ENCODE results near the gene PCSK6.

Gene PCSK6

DNA sequence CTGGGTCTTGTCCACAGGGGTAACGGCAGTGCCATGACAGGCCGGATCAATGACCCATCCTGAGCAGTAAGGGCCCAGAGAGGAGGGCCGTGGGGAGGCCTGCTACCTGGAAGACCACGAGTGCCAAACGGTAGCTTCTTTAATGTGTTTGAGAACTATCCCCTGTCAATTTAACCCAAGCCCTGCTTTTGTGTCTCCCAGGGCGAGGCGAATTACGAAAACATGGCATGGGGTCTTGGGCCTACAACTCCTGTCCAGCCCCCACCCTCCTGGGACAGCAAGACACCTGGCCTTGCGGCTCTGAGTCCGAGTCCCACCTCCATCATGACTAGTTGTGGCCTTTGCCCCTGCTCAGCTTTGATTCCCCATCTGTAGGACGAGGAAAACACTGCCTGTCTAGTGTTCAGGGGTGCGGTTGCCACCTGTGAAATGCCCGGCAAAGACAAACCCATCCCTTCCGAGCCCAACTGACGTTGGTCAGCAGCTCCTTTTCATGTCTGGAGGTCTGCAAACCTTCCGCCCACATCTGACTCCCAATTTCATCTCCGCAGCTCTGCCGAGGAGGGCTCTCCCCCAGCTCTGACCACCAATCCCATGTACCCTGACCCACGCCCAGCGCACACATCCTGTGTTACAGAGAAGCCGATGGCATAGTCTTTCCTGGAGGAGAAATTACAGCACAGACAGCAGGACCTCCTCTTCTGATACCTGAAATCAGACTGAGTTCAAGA lies 165.5 kb downstream of the PCSK6 start:
- Histone ChIP-seq H3K4me3 (ENCODE audit: low read length in 2 of 2) (no peak overlapping the region), H3K9me3 (ENCODE audit: control insufficient read depth in 2 of 2, low read length in 2 of 2) (no peaks in the 10 kb centered on the region), H3K4me1 (ENCODE audit: control insufficient read depth in 2 of 2, insufficient read depth in 2 of 2, low read length in 2 of 2) (peaks cover 3 to 9% of the 10 kb centered on the region in 2 donors), H3K36me3 (ENCODE audit: control insufficient read depth in 2 of 2, insufficient read depth in 2 of 2, low read length in 2 of 2) (peaks cover 0 to 13% of the 10 kb centered on the region in 2 donors), H3K9ac (ENCODE audit: low read depth in 1 of 2, low read length in 2 of 2) (no peak overlapping the region), H3K27me3 (ENCODE audit: control insufficient read depth in 2 of 2, insufficient read depth in 2 of 2, low read length in 2 of 2) (no peaks in the 10 kb centered on the region), H3K27ac (ENCODE audit: low read depth in 2 of 2, low read length in 2 of 2) (no peak overlapping the region)

DNA sequence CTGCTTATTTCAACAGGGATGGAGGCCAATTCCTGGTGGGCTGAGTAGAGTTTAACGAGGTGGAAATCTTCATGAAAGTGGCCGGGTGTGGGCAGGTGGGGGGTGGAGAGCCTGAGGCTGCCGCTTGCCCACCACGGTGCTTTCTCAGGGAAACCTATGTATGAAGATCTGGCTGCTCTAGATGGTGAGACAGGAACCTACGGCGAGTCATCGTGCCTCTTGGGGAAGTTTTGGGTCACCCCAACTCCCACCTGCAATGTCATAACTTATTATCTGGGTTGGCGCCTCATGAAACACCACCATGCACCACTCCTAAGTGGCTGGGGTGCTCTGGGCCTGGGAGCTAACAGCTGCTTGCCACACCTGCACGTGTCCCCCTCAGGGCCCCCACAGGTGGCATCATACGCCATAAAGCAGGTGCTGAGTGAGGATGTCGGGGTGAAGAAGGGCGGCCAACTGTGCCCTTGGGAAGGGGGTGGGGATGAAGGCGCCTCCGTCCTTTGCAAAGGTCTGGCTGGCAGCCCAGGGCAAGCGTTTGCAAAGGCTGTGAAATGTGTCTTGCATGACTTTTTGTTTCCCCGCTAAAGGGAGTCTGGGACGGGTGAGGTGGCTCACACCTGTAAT lies 166.5 kb downstream of the PCSK6 start:
- Histone ChIP-seq H3K4me3 (ENCODE audit: low read length in 2 of 2) (no peak overlapping the region), H3K27me3 (ENCODE audit: control insufficient read depth in 2 of 2, insufficient read depth in 2 of 2, low read length in 2 of 2) (no peaks in the 10 kb centered on the region), H3K9ac (ENCODE audit: low read depth in 1 of 2, low read length in 2 of 2) (no peak overlapping the region), H3K36me3 (ENCODE audit: control insufficient read depth in 2 of 2, insufficient read depth in 2 of 2, low read length in 2 of 2) (peaks cover 0 to 6% of the 10 kb centered on the region in 2 donors), H3K9me3 (ENCODE audit: control insufficient read depth in 2 of 2, low read length in 2 of 2) (no peaks in the 10 kb centered on the region), H3K27ac (ENCODE audit: low read depth in 2 of 2, low read length in 2 of 2) (no peak overlapping the region), H3K4me1 (ENCODE audit: control insufficient read depth in 2 of 2, insufficient read depth in 2 of 2, low read length in 2 of 2) (peaks cover 3 to 9% of the 10 kb centered on the region in 2 donors)

DNA sequence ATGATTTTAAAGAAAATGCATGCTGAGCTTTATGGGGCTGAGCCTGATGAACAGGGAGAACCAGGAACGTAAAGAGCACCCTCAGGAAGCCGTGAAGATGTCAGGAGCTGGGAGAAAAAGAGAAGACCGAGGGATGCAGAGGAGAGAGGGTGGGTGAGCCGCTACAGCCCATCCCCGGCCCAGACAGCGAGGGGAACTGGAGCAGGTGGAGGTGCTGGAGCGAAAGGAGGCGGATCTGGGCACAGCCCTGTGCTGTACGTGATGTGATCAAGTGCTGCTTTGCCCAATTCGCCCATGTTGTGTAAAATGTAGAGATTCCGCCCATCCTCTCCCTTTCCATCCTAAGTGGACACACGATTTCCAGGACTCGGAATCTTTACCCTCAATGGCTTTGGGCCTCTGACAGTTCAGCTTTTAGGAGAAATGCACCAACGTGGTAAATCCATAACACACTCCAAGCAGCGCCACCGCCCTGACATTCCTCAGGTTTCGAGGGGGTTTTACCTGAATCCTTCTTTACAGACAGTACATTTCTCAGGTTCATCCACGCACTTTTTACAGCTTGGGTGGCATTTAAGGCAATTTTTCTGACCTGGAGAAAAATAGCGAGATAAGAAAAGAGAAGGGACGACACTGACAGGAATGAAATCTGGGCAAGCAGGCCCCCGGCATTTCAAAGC lies 167.4 kb downstream of the PCSK6 start:
- H3K4me3 ChIP-seq (ENCODE audit: low read length in 2 of 2), result no peak overlapping the region
- peaks cover 0 to 6% of the 10 kb centered on the region in 2 donors for H3K36me3 ChIP-seq (ENCODE audit: control insufficient read depth in 2 of 2, insufficient read depth in 2 of 2, low read length in 2 of 2)
- no peak overlapping the region for H3K27ac ChIP-seq (ENCODE audit: low read depth in 2 of 2, low read length in 2 of 2)
- no peak overlapping the region for H3K9ac ChIP-seq (ENCODE audit: low read depth in 1 of 2, low read length in 2 of 2)
- peaks cover 3 to 9% of the 10 kb centered on the region in 2 donors for H3K4me1 ChIP-seq (ENCODE audit: control insufficient read depth in 2 of 2, insufficient read depth in 2 of 2, low read length in 2 of 2)
- no peaks in the 10 kb centered on the region for H3K27me3 ChIP-seq (ENCODE audit: control insufficient read depth in 2 of 2, insufficient read depth in 2 of 2, low read length in 2 of 2)
- no peaks in the 10 kb centered on the region for H3K9me3 ChIP-seq (ENCODE audit: control insufficient read depth in 2 of 2, low read length in 2 of 2)

- Histone ChIP-seq H3K27ac (ENCODE audit: low read depth in 2 of 2, low read length in 2 of 2) (no peak overlapping the region), H3K27me3 (ENCODE audit: control insufficient read depth in 2 of 2, insufficient read depth in 2 of 2, low read length in 2 of 2) (no peaks in the 10 kb centered on the region), H3K9ac (ENCODE audit: low read depth in 1 of 2, low read length in 2 of 2) (no peak overlapping the region), H3K36me3 (ENCODE audit: control insufficient read depth in 2 of 2, insufficient read depth in 2 of 2, low read length in 2 of 2) (peaks cover 0 to 4% of the 10 kb centered on the region in 2 donors), H3K9me3 (ENCODE audit: control insufficient read depth in 2 of 2, low read length in 2 of 2) (no peaks in the 10 kb centered on the region), H3K4me1 (ENCODE audit: control insufficient read depth in 2 of 2, insufficient read depth in 2 of 2, low read length in 2 of 2) (peaks cover 3 to 9% of the 10 kb centered on the region in 2 donors), H3K4me3 (ENCODE audit: low read length in 2 of 2) (peak overlapping the region in 1 of 2 donors; percentile 22)
Measured at GRCh38 chr15:101320501-101321052, 168.9 kb downstream of the PCSK6 start.

- Histone ChIP-seq H3K9ac (ENCODE audit: low read depth in 1 of 2, low read length in 2 of 2) (no peak overlapping the region), H3K4me1 (ENCODE audit: control insufficient read depth in 2 of 2, insufficient read depth in 2 of 2, low read length in 2 of 2) (no peaks in the 10 kb centered on the region), H3K4me3 (ENCODE audit: low read length in 2 of 2) (no peak overlapping the region), H3K9me3 (ENCODE audit: control insufficient read depth in 2 of 2, low read length in 2 of 2) (no peaks in the 10 kb centered on the region), H3K27me3 (ENCODE audit: control insufficient read depth in 2 of 2, insufficient read depth in 2 of 2, low read length in 2 of 2) (no peaks in the 10 kb centered on the region), H3K36me3 (ENCODE audit: control insufficient read depth in 2 of 2, insufficient read depth in 2 of 2, low read length in 2 of 2) (peaks cover 3 to 8% of the 10 kb centered on the region in 2 donors), H3K27ac (ENCODE audit: low read depth in 2 of 2, low read length in 2 of 2) (no peak overlapping the region)
Measured at GRCh38 chr15:101318839-101319238, 170.7 kb downstream of the PCSK6 start.

DNA sequence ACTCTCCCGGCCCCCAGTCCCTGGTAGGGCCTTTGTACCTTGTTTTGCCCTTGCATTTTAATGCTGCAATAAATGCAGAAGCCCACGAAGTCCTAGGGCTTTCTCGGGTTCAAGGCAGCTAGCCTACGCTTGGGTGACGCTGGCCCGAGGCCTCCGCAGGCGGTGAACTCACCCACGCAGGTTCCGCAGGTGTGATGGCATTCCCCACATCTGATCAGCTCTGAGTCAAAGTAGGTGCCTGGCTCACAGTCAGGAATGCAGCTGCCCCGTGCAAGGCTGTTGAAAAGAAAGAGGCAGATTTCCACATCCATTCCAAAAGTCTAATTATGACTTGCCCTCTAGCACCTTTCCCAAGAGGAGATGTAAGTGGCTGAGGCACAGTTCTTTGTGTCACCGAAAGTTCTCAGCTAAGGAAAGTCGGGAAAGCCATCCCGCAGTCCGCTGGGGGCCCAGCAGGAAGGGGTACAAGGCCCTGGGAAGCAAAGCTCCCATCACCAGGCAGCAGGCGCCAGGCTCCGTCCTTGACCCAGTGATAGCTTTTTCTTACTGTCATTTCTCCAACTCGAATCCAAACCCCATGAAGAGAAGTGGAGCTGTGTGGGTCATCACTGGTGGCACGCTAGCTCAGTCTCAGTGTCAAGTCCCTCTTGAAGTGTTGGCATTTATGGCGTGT lies 171.2 kb downstream of the PCSK6 start:
- no peak overlapping the region for H3K27ac ChIP-seq (ENCODE audit: low read depth in 2 of 2, low read length in 2 of 2)
- peaks cover 3 to 9% of the 10 kb centered on the region in 2 donors for H3K36me3 ChIP-seq (ENCODE audit: control insufficient read depth in 2 of 2, insufficient read depth in 2 of 2, low read length in 2 of 2)
- no peak overlapping the region for H3K4me3 ChIP-seq (ENCODE audit: low read length in 2 of 2)
- no peaks in the 10 kb centered on the region for H3K4me1 ChIP-seq (ENCODE audit: control insufficient read depth in 2 of 2, insufficient read depth in 2 of 2, low read length in 2 of 2)
- H3K9ac ChIP-seq (ENCODE audit: low read depth in 1 of 2, low read length in 2 of 2), result no peak overlapping the region
- no peaks in the 10 kb centered on the region for H3K9me3 ChIP-seq (ENCODE audit: control insufficient read depth in 2 of 2, low read length in 2 of 2)
- no peaks in the 10 kb centered on the region for H3K27me3 ChIP-seq (ENCODE audit: control insufficient read depth in 2 of 2, insufficient read depth in 2 of 2, low read length in 2 of 2)

GRCh38 chr15:101317336-101317872 lies 172.1 kb downstream of the PCSK6 start:
- H3K9me3 ChIP-seq (ENCODE audit: control insufficient read depth in 2 of 2, low read length in 2 of 2), result no peaks in the 10 kb centered on the region

GRCh38 chr15:101316529-101316928 lies 173.0 kb downstream of the PCSK6 start:
- Histone ChIP-seq H3K9me3 (ENCODE audit: control insufficient read depth in 2 of 2, low read length in 2 of 2) (no peaks in the 10 kb centered on the region), H3K27ac (ENCODE audit: low read depth in 2 of 2, low read length in 2 of 2) (no peak overlapping the region), H3K4me3 (ENCODE audit: low read length in 2 of 2) (no peak overlapping the region), H3K27me3 (ENCODE audit: control insufficient read depth in 2 of 2, insufficient read depth in 2 of 2, low read length in 2 of 2) (no peaks in the 10 kb centered on the region), H3K36me3 (ENCODE audit: control insufficient read depth in 2 of 2, insufficient read depth in 2 of 2, low read length in 2 of 2) (peaks cover 3 to 6% of the 10 kb centered on the region in 2 donors), H3K9ac (ENCODE audit: low read depth in 1 of 2, low read length in 2 of 2) (no peak overlapping the region), H3K4me1 (ENCODE audit: control insufficient read depth in 2 of 2, insufficient read depth in 2 of 2, low read length in 2 of 2) (no peaks in the 10 kb centered on the region)

More at GRCh38 chr15:101317336-101317872, 172.1 kb downstream of the PCSK6 start:
- Histone ChIP-seq H3K27ac (ENCODE audit: low read depth in 2 of 2, low read length in 2 of 2) (no peak overlapping the region), H3K4me1 (ENCODE audit: control insufficient read depth in 2 of 2, insufficient read depth in 2 of 2, low read length in 2 of 2) (no peaks in the 10 kb centered on the region), H3K36me3 (ENCODE audit: control insufficient read depth in 2 of 2, insufficient read depth in 2 of 2, low read length in 2 of 2) (peaks cover 3 to 9% of the 10 kb centered on the region in 2 donors), H3K9ac (ENCODE audit: low read depth in 1 of 2, low read length in 2 of 2) (no peak overlapping the region), H3K27me3 (ENCODE audit: control insufficient read depth in 2 of 2, insufficient read depth in 2 of 2, low read length in 2 of 2) (no peaks in the 10 kb centered on the region), H3K4me3 (ENCODE audit: low read length in 2 of 2) (no peak overlapping the region)

GRCh38 chr15:101315736-101316135 lies 173.8 kb downstream of the PCSK6 start:
- Histone ChIP-seq H3K27me3 (ENCODE audit: control insufficient read depth in 2 of 2, insufficient read depth in 2 of 2, low read length in 2 of 2) (no peaks in the 10 kb centered on the region), H3K4me3 (ENCODE audit: low read length in 2 of 2) (no peak overlapping the region), H3K9me3 (ENCODE audit: control insufficient read depth in 2 of 2, low read length in 2 of 2) (no peaks in the 10 kb centered on the region), H3K4me1 (ENCODE audit: control insufficient read depth in 2 of 2, insufficient read depth in 2 of 2, low read length in 2 of 2) (no peaks in the 10 kb centered on the region), H3K27ac (ENCODE audit: low read depth in 2 of 2, low read length in 2 of 2) (no peak overlapping the region), H3K9ac (ENCODE audit: low read depth in 1 of 2, low read length in 2 of 2) (no peak overlapping the region), H3K36me3 (ENCODE audit: control insufficient read depth in 2 of 2, insufficient read depth in 2 of 2, low read length in 2 of 2) (peaks cover 3 to 5% of the 10 kb centered on the region in 2 donors)
